K562 (cell line): ENCODE measurements around the gene COA6. TPM values are rescaled to one million over a fixed set of nuclear protein-coding genes. Genes with fewer than 3 reads are reported as not detected.

Source experiments
- POLR3A ChIP-seq: IDR thresholded peaks from 2 replicates; pipeline ENCODE4 v1.6.1; 2011; ENCODE audit warnings: borderline replicate concordance, mild to moderate bottlenecking, moderate library complexity; ENCODE audit not compliant: insufficient read length, insufficient read depth; ENCODE audit errors: extremely low read depth
- RBBP5 ChIP-seq: fragments of 200-600 bp; sonication (generic); IDR thresholded peaks from 2 replicates; pipeline ENCODE4 v1.6.1; 2012; ENCODE audit warnings: borderline replicate concordance, mild to moderate bottlenecking, low read length, control low read depth, inconsistent platforms; ENCODE audit not compliant: insufficient read depth, poor library complexity, severe bottlenecking
- XRCC5 ChIP-seq: fragments of 200-400 bp; formaldehyde crosslinking; IDR thresholded peaks from 2 replicates; pipeline ENCODE4 v1.6.1; 2017; ENCODE audit warnings: low read depth, mild to moderate bottlenecking, low read length
- polyA plus RNA-seq, 8 experiments: library from polyadenylated mRNA; depleted of rRNA in 4 of 8; stranded (reverse) in 5 of 8; unstranded in 3 of 8; fragments of >200 nt; fragmentation: Nextera tagmentation in 2 of 8; fragmentation: Illumina TruSeq in 1 of 8; extraction: Ambion mirVana in 2 of 8; extraction: Trizol in 1 of 8; gene quantifications; 2 replicates each; pipeline versions ENCODE4 v1.2.1 to v1.2.3, GENCODE V29; 2011 to 2014; ENCODE audit warnings: inconsistent platforms in 1 of 8, missing spikeins in 1 of 8
- total RNA-seq, 7 experiments: library from RNA; depleted of rRNA in 6 of 7; stranded (reverse); fragments of >200 nt in 6 of 7; fragmentation: Illumina TruSeq in 2 of 7; extraction: Trizol in 2 of 7; gene quantifications; 2 replicates each; pipeline versions ENCODE4 v1.2.1 to v1.2.3, GENCODE V29; 2011 to 2021; ENCODE audit warnings: low replicate concordance in 1 of 7
- TF ChIP-seq, protein P1 (sequence below), 2 experiments: fragments of 450-650 bp; formaldehyde crosslinking in 1 of 2; IDR thresholded peaks; 2 replicates each; pipeline versions ENCODE4 v1.4.0 to v1.6.1; 2014 to 2020; ENCODE audit warnings: mild to moderate bottlenecking in 2 of 2, borderline replicate concordance in 1 of 2, low read depth in 1 of 2
- TF ChIP-seq, protein P2 (sequence below), 3 experiments: fragments of 200-800 bp in 1 of 3; sonication (Bioruptor generic) in 1 of 3; sonication (generic) in 1 of 3; formaldehyde crosslinking in 1 of 3; IDR thresholded peaks; 2 replicates each; pipeline versions ENCODE4 v1.6.1 to v1.8.0; 2016 to 2022; ENCODE audit warnings: mild to moderate bottlenecking in 2 of 3, missing compliant biosample characterization in 2 of 3, missing genetic modification characterization in 2 of 3, missing genetic modification reagents in 1 of 3
- TF ChIP-seq, protein P3 (sequence below): sonication (generic); formaldehyde crosslinking; IDR thresholded peaks from 2 replicates; pipeline ENCODE4 v1.8.0; 2022; ENCODE audit warnings: mild to moderate bottlenecking, missing genetic modification reagents

The COA6 gene
- total and polyA plus RNA-seq, 9 of the 15 experiments (the other 6 are each of a cell fraction or from before 2014, with no cell fraction given): 77.7 to 187 (median 134) TPM

DNA sequence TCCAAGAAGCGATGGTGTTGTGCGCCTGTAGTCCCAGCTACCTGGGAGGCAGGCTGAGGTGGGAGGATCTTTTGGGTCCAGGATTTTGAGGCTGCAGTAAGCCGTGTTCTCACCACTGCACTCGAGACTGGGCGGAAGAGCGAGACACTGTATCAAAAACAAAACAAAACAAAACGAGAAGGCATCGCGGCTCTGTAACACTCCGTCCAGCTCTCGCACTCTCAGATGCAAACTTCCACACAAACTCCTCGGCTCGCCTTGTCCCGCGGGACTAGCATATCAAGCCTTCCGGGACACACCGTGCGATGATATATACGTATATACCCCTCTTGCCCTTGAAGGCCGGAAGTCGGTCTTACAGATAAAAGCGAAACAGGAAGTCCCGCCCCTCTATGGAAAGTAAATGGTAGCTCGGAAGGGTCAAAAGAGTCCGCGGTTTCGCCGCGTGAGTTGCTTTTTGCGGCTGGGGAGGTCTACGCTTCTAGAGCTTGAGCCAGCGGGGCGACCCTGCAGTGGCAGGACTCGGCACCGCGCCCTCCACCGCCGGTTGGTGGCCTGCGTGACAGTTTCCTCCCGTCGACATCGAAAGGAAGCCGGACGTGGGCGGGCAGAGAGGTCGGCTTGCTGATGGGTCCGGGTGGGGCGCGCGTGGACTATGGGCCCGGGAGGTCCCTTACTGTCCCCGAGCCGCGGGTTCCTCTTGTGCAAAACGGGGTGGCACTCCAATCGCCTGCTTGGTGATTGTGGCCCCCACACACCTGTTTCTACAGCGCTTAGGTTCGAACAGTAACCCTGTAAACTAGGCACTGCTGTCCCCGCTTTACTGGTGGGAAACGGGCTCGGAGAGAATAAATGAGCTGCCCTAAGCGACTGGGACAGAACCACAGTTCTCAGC is at the start of gene COA6 (continued):
- TF ChIP-seq, protein P1, sequence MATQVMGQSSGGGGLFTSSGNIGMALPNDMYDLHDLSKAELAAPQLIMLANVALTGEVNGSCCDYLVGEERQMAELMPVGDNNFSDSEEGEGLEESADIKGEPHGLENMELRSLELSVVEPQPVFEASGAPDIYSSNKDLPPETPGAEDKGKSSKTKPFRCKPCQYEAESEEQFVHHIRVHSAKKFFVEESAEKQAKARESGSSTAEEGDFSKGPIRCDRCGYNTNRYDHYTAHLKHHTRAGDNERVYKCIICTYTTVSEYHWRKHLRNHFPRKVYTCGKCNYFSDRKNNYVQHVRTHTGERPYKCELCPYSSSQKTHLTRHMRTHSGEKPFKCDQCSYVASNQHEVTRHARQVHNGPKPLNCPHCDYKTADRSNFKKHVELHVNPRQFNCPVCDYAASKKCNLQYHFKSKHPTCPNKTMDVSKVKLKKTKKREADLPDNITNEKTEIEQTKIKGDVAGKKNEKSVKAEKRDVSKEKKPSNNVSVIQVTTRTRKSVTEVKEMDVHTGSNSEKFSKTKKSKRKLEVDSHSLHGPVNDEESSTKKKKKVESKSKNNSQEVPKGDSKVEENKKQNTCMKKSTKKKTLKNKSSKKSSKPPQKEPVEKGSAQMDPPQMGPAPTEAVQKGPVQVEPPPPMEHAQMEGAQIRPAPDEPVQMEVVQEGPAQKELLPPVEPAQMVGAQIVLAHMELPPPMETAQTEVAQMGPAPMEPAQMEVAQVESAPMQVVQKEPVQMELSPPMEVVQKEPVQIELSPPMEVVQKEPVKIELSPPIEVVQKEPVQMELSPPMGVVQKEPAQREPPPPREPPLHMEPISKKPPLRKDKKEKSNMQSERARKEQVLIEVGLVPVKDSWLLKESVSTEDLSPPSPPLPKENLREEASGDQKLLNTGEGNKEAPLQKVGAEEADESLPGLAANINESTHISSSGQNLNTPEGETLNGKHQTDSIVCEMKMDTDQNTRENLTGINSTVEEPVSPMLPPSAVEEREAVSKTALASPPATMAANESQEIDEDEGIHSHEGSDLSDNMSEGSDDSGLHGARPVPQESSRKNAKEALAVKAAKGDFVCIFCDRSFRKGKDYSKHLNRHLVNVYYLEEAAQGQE (IDR thresholded peaks at IDR 0.05; ENCODE audit: borderline replicate concordance): no peak
- TF ChIP-seq, protein P1 (CRISPR knock-in tag; IDR thresholded peaks at IDR 0.05; ENCODE audit: low read depth): peak; percentile 86
- TF ChIP-seq, protein P2, sequence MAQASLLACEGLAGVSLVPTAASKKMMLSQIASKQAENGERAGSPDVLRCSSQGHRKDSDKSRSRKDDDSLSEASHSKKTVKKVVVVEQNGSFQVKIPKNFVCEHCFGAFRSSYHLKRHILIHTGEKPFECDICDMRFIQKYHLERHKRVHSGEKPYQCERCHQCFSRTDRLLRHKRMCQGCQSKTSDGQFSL (CRISPR knock-in tag; IDR thresholded peaks at IDR 0.05): no peak
- TF ChIP-seq, protein P2 (tag; IDR thresholded peaks at IDR 0.05): no peak
- peak; percentile 95 for TF ChIP-seq RBBP5
- peak; percentile 44; the same call in 1 of the 2 replicates for TF ChIP-seq XRCC5
- TF ChIP-seq, protein P3, sequence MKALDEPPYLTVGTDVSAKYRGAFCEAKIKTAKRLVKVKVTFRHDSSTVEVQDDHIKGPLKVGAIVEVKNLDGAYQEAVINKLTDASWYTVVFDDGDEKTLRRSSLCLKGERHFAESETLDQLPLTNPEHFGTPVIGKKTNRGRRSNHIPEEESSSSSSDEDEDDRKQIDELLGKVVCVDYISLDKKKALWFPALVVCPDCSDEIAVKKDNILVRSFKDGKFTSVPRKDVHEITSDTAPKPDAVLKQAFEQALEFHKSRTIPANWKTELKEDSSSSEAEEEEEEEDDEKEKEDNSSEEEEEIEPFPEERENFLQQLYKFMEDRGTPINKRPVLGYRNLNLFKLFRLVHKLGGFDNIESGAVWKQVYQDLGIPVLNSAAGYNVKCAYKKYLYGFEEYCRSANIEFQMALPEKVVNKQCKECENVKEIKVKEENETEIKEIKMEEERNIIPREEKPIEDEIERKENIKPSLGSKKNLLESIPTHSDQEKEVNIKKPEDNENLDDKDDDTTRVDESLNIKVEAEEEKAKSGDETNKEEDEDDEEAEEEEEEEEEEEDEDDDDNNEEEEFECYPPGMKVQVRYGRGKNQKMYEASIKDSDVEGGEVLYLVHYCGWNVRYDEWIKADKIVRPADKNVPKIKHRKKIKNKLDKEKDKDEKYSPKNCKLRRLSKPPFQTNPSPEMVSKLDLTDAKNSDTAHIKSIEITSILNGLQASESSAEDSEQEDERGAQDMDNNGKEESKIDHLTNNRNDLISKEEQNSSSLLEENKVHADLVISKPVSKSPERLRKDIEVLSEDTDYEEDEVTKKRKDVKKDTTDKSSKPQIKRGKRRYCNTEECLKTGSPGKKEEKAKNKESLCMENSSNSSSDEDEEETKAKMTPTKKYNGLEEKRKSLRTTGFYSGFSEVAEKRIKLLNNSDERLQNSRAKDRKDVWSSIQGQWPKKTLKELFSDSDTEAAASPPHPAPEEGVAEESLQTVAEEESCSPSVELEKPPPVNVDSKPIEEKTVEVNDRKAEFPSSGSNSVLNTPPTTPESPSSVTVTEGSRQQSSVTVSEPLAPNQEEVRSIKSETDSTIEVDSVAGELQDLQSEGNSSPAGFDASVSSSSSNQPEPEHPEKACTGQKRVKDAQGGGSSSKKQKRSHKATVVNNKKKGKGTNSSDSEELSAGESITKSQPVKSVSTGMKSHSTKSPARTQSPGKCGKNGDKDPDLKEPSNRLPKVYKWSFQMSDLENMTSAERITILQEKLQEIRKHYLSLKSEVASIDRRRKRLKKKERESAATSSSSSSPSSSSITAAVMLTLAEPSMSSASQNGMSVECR (CRISPR knock-in tag): peak; percentile 90
- TF ChIP-seq POLR3A: no peak
